ENCODE data around the gene TNS1. TPM values are rescaled to one million over a fixed set of nuclear protein-coding genes. Genes with fewer than 3 reads are reported as not detected.

Gene TNS1
- polyA plus RNA-seq, 1 of the 3 experiments (the other 2 are of a cell fraction), result 12.1 TPM

- ChIA-PET POLR2A (no interaction called here), CTCF (interaction anchor here (1.3 to 6.2 kb wide), 3 partner anchors 14 to 87 kb away, joined by 5 to 49 read pairs (median 6); no protein-coding TSS in a partner anchor)
- Histone ChIP-seq H3K4me2 (no peak overlapping the region), H3K36me3 (replicated peaks in 1 of 2; ENCODE audit: control insufficient read depth in 1 of 2, insufficient read depth in 2 of 2, low read length in 1 of 2) (peaks cover 14 to 25% of the 10 kb centered on the region in 2 experiments), H3K27ac (ENCODE audit: low read depth in 2 of 2, low read length in 1 of 2) (no peak overlapping the region; a peak in 1 of 4 replicates), H3F3A (replicated peaks; ENCODE audit: insufficient read depth) (peaks cover 23% of the 10 kb centered on the region), H4K20me1 (ENCODE audit: insufficient read depth) (peaks cover 68% of the 10 kb centered on the region), H3K4me3 (ENCODE audit: low read depth in 2 of 2, low read length in 1 of 2) (no peak overlapping the region), H3K79me2 (ENCODE audit: insufficient read depth) (peaks cover 92% of the 10 kb centered on the region), H3K4me1 (ENCODE audit: control insufficient read depth in 1 of 2, insufficient read depth in 2 of 2, low read depth in 1 of 2, low read length in 1 of 2) (peaks cover 23 to 76% of the 10 kb centered on the region in 2 experiments; a peak in 2 of 4 replicates), H3K9me3 (no peaks in the 10 kb centered on the region), H3K9ac (no peak overlapping the region), H3K9me2 (no peaks in the 10 kb centered on the region), H2AFZ (ENCODE audit: low read depth) (no peak overlapping the region), H3K27me3 (ENCODE audit: insufficient read depth) (no peaks in the 10 kb centered on the region)
- TF ChIP-seq, protein P1, sequence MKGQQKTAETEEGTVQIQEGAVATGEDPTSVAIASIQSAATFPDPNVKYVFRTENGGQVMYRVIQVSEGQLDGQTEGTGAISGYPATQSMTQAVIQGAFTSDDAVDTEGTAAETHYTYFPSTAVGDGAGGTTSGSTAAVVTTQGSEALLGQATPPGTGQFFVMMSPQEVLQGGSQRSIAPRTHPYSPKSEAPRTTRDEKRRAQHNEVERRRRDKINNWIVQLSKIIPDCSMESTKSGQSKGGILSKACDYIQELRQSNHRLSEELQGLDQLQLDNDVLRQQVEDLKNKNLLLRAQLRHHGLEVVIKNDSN (IDR thresholded peaks at IDR 0.05; ENCODE audit: borderline replicate concordance, low read depth), result no peak
- TF ChIP-seq, protein P2, sequence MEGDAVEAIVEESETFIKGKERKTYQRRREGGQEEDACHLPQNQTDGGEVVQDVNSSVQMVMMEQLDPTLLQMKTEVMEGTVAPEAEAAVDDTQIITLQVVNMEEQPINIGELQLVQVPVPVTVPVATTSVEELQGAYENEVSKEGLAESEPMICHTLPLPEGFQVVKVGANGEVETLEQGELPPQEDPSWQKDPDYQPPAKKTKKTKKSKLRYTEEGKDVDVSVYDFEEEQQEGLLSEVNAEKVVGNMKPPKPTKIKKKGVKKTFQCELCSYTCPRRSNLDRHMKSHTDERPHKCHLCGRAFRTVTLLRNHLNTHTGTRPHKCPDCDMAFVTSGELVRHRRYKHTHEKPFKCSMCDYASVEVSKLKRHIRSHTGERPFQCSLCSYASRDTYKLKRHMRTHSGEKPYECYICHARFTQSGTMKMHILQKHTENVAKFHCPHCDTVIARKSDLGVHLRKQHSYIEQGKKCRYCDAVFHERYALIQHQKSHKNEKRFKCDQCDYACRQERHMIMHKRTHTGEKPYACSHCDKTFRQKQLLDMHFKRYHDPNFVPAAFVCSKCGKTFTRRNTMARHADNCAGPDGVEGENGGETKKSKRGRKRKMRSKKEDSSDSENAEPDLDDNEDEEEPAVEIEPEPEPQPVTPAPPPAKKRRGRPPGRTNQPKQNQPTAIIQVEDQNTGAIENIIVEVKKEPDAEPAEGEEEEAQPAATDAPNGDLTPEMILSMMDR (IDR thresholded peaks at IDR 0.05), result no peak
- TF ChIP-seq REST (IDR thresholded peaks at IDR 0.05; ENCODE audit: low read depth, low read length) (no peak), POLR2AphosphoS5 (IDR thresholded peaks at IDR 0.05; ENCODE audit: low read depth, low read length) (no peak), FOXM1 (IDR thresholded peaks at IDR 0.05; ENCODE audit: low read depth) (no peak), PBX3 (IDR thresholded peaks at IDR 0.05) (no peak), RAD21 (IDR thresholded peaks at IDR 0.05; ENCODE audit: low read length) (no peak), USF2 (IDR thresholded peaks at IDR 0.05; ENCODE audit: borderline replicate concordance, low read depth, low read length) (no peak), ELF1 (IDR thresholded peaks at IDR 0.05) (no peak), TCF12 (IDR thresholded peaks at IDR 0.05) (no peak), NFIC (IDR thresholded peaks at IDR 0.05; ENCODE audit: borderline replicate concordance) (no peak), RFX5 (IDR thresholded peaks at IDR 0.05; ENCODE audit: low read length) (no peak), EP300 (IDR thresholded peaks at IDR 0.05; ENCODE audit: borderline replicate concordance in 1 of 2, low read depth in 1 of 2, low read length in 1 of 2) (no peak), SMC3 (IDR thresholded peaks at IDR 0.05; ENCODE audit: low read depth, low read length) (no peak), CHD2 (IDR thresholded peaks at IDR 0.05; ENCODE audit: low read length, partially characterized antibody) (no peak)
- TF ChIP-seq, protein P3, sequence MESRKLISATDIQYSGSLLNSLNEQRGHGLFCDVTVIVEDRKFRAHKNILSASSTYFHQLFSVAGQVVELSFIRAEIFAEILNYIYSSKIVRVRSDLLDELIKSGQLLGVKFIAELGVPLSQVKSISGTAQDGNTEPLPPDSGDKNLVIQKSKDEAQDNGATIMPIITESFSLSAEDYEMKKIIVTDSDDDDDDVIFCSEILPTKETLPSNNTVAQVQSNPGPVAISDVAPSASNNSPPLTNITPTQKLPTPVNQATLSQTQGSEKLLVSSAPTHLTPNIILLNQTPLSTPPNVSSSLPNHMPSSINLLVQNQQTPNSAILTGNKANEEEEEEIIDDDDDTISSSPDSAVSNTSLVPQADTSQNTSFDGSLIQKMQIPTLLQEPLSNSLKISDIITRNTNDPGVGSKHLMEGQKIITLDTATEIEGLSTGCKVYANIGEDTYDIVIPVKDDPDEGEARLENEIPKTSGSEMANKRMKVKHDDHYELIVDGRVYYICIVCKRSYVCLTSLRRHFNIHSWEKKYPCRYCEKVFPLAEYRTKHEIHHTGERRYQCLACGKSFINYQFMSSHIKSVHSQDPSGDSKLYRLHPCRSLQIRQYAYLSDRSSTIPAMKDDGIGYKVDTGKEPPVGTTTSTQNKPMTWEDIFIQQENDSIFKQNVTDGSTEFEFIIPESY (IDR thresholded peaks at IDR 0.05; ENCODE audit: borderline replicate concordance, low read depth), result no peak
- TF ChIP-seq, protein P4, sequence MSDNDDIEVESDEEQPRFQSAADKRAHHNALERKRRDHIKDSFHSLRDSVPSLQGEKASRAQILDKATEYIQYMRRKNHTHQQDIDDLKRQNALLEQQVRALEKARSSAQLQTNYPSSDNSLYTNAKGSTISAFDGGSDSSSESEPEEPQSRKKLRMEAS (IDR thresholded peaks at IDR 0.05; ENCODE audit: low read depth), result no peak
- DNase-seq, result no peak
- 94% methylated on average over 3 of the region's 3 CpGs for WGBS (ENCODE audit: low lambda C conversion rate)
These were observed 95.5 kb downstream of the TNS1 start for GRCh38 chr2:217907266-217907665.
